NCI-H2196 treated with DMSO at 0.1 percent for 48 hours (cell line): Measurements from ENCODE around the gene ZCCHC8.
"Not testable (repeated sequence)": the region's sequence is repeated elsewhere in the genome, so short reads cannot be mapped to it uniquely, and the experiment has no call there.

Experiments used
- DNase-seq: peaks from one replicate; lab custom pipeline; 2025; ENCODE audit not compliant: unreplicated experiment; lab: John Stamatoyannopoulos, UW

ZCCHC8 gene

DNA sequence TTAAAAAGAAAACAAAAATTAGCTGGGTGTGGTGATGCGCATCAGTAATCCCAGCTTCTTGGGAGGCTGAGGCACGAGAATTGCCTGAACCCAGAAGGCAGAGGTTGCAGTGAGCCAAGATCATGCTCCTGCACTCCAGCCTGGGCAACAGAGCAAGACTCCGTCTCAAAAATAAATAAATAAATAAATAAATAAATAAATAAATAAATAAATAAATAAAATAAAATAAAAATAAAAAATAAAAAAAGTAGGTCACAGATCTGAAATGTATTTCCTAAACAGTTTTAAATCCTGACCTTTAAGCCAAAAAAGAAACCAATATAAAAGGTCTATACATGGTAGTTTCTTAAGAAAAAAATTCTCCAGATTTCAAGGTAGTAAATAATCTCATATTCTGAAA lies 12.3 kb upstream of the ZCCHC8 start:
- DNase-seq = not testable (repeated sequence)

DNA sequence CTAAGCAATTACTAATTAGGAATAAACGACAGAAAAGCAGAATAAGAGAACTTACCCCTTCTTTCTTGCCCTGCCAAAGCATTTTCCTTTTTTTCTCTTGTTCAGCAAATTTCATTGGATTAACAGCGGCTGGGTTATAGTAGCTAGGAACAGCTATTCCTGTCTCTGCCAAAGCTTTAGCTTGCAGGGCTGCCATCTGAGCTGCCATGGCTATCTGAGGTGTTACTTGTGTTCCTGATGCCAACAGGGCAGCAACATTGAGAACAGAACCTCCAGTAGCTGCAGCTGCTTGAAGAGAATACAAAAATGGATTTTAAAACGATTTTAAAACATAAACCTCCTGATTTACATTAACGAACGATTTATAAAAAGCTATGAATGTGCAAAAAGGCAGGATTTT lies 7.4 kb upstream of the ZCCHC8 start:
- DNase-seq = no peak

DNA sequence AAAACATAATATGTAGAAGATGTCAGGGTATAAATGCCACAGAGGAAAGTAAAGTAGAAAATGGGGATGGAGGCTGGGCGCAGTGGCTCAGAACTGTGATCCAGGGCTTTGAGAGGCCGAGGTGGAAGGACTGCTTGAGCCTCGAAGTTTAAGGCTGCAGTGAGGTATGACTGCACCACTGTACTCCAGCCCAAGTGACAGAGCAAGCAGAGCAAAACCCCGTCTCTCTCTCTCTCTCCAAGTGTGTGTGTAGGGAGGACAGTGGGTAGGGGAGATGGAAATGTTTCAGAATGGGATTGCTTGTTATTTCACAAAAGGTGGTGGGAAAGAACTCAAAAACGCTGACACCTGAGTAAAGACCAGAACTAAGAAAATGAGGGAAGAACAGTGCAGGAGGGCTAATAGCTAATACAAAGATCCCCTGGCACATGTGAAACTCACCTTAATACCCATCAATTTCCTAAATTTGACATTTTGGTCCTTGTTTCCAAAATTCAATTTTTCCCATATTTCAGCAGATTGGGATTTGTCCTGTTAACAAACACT lies 5.7 kb upstream of the ZCCHC8 start:
- no peak for DNase-seq

DNA sequence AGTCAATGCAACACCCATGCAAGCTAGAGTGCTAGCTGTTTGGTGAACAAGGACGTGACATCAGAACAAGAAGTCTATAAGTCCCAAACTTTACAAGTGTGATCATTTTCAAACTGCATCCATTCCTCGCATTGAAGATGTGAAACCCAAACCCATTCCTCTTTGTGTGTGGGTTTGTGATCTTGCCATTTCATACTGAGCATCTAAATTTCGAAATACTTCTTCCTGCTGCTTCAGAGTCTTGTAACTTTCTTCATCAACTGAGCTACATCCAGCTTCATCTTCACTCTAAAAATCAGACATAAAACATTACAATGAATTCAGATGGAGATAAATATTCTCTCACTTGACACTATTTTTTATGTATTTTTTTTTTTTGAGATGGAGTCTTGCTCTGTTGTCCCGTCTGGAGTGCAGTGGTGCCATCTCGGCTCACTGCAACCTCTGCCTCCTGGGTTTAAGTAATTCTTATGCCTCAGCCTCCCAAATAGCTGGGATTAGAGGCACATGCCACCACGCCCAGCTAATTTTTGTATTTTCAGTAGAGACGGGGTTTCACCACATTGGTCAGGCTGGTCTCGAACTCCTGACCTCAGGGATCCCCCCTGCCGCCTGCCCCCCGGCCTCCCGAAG lies 4.8 kb upstream of the ZCCHC8 start:
- DNase-seq = no peak

DNA sequence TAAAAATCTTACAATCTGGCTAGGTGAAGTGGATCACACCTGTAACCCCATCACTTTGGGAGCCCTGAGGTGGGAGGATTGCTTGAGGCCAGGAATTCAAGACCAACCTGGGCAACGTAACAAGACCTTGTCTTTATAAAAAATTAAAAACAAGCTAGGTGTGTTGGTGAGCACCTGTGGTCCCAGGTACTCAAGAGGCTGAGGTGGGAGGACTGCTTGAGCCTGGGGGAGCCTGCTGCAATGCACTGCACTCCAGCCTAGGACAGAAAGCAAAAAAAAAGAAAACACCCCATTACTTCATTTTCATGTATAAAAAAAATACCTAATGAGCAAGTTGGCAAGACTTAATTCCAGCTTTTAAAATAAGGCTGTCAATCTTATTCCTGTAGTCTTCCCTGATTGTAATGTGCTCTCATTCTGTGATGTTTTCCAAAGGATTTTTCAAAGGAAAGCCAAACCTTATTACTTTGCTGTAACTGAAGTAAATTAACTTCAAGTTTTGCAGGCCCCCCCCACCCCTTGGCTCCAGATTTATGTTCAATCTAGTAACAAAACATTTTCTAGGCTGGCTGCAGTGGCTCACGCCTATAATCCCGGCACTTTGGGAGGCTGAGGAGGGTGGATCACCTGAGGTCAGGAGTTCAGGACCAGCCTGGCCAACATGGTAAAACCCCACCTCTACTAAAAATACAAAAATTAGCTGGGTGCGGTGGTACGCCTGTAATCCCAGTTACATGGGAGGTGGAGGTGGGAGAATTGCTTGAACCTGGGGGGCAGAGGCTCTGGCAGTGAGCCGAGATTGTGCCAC lies 3.3 kb upstream of the ZCCHC8 start:
- no peak for DNase-seq

DNA sequence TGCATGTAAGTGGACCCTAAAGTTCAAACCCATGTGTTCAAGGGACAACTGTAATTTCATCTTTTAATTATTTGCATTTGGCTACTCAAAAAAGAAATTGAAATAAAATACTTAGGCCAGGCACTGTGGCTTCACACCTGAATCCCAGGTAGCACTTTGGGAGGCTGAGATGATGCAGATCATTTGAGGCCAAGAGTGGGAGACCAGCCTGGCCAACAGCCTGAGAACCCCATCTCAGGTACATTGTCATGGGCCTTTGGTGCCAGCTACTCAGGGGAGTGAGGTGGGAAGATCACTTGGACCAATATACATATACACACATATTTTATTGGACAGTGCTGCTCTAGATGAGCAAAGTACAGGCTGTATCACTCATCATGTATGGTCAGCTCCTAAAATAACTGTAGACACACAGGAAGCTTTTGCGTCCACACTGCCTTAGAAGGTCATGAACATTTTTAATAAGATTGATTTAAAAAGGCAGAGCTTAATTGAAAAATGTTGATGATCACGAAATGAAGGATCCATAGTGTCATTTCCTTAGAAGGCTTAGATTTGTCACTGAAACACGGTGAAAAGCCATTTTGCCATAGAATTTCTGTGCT lies 2.5 kb upstream of the ZCCHC8 start:
- DNase-seq = no peak

DNA sequence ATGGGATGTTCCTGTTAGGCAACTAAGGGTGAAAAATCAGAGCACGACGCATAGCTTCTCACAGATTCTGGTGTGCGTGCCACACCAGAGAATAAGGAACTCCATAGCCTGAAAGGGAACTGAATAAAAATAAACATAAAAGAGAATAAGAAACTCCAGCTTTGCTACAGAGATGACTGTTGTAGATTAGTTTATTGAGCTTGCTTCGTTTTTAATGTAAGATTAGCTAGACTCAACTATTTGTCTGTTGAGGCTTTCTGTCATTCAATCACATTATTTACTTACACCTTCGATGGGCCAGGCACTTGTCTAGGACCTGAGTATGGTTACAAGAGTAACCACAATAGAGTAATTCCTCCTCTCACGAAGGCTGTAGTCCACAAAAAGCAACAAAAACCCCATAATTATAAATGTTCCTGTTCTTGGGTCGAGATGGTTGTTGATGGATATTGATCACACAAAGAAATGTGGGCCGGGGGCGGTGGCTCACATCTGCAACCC lies 807 bp upstream of the ZCCHC8 start:
- no peak for DNase-seq

DNA sequence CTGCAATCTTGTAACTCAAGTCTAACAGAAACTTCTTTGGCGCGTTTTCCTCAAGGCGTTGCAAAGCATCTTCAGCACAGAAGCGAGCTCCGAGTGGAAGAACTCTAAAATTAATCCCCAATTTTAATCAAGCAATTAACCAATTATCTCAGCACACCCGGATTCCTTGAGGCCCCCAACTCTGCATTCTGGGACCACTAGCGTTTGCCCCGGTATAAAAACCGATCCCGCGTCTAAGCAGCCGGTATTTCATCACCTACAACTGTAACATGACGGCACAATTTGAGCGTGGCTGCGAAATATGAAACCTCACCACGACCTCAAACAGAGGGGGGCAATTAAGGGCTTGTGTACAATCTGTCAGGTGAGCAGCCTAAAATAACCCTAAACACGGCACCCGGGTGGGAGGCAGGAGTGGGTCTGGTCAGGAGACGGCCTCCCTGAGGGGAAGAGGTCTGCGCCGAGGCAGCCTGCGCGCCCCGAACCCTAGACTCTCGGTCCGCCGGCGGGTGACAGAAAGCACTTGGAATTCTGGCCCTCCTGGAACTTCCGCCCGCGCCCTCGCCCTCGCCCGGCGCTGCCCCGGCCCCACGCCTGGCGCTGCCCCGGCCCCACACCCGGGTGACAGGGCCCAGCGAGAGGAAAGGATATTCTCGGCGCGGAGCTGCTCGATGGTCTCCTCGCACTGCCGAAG lies 594 bp downstream of the ZCCHC8 start:
- no peak for DNase-seq

DNA sequence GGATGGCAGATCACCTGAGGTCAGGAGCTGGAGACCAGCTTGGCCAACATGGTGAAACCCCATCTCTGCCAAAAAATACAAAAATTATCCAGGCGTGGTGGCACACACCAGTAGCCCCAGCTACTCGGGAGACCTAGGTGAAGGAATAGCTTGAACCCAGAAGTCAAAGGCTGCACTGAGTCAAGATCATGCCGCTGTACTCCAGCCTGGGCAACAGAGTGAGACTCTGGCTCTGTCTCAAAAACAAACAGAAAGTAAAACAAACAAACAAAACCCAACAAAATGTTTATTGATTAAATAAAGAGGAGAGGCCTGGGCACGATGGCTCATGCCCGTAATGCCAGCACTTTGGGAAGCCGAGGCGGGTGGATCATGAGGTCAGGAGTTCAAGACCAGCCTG lies 5.5 kb downstream of the ZCCHC8 start:
- no peak for DNase-seq

DNA sequence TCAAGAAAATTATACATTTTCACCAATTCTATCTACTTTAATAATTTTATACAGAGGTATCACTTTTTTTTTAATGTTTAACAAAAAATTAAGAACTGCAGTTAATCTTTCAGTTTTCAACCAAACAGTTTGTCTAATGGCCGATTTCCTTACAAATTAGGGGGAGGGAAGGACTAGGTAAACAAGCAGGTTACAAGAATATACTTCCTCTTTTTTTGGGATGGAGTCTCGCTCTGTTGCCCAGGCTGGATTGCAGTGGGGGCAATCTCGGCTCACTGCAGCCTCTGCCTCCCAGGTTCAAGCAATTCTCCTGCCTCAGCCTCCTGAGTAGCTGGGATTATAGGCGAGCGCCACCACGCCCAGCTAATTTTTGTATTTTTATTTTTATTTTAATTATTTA lies 7.5 kb downstream of the ZCCHC8 start:
- not testable (repeated sequence) for DNase-seq

DNA sequence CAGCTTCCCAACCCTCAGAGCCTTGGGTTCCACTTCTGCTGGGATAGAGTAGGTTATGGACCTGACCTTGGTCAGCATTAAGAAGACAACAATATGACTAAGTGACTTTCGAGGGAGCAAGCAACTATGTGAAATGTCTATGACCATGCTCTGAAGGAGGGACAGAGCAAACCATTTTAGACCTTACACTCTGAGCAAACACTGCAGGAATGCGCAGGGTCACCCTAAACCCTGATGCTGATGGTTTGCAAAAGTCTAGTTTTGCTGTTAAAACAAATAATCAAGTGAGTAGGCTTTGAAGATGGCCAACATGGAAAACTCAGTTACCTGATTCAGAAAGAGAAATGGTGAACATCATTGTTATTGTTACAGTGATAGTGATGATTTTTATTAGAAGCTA lies 8.7 kb downstream of the ZCCHC8 start:
- no peak for DNase-seq

DNA sequence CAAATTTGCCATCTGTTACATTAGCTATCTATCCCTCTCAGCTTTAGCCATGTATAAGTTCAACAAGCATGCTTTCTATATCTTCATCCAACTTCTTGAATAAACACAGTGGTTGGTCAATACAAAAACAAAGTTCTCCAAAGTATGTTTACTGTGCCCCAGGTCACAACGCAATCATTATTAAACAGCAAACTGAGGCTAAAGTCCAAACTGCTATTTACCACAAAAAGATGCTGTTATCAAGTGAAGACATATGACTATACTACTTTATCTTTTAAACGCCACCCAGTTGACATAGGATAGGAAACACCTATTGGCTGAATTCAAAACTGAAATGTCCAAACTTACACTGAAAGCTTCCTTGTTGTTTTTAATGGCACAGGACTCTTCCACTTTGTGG lies 11.7 kb downstream of the ZCCHC8 start:
- DNase-seq = no peak

DNA sequence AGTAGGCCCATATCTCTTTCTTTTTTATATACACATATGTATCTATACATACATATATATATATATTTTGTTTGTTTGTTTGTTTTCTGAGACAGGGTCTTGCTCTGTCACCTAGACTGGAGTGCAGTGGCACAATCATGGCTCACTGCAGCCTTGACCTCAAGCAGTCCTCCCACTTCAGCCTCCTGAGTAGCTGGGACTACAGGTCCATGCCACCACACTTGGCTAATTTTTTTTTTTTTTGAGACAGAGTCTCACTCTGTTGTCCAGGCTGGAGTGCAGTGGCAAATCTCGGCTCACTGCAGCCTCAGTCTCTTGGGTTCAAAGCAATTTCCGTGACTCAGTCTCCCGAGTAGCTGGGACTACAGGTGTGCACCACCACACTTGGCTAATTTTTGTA lies 12.9 kb downstream of the ZCCHC8 start:
- DNase-seq = not testable (repeated sequence)

DNA sequence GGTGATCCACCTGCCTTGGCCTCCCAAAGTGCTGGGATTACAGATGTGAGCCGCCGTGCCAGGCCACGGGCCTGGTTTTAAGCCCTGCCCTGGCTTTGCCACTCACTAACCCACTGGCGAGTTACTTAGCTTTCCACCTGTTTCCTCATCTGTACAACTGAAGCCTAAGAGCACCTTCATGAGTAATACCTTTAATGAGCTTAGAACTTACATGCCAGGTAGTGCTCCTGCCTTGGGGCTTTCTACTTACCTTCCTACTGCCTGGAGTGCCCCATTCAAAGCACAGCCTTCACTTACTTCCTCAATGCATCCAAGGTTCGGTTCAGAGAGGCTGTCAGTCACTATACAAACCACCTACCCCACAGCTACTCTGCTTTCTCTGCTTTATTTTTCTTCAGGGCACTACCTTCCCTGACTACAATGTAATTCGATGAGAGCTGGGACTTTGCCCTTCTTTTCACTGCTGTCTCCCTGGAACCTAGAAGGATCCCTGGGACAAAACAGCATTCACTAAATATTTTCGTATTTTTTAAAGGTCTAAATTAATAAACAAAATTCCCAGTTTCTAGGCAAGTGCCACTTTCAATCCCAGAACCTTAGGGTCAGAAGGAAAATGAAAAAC lies 13.8 kb downstream of the ZCCHC8 start:
- no peak for DNase-seq

DNA sequence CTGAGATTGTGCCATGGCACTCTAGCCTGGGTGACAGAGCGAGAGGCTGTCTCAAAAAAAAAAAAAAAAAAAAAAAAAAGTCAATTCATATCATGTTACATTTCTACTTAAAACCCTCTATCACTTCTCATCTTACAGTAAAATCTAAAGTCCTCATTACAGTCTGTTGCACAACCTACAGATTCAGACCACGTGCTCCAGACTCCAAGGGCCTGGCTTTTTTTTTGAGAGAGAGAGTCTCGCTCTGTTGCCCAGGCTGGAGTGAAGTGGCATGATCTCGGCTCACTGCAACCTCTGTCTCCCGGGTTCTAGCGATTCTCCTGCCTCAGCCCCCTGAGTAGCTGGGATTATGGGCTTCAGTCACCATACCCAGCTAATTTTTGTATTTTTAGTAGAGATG lies 14.4 kb downstream of the ZCCHC8 start:
- DNase-seq = not testable (repeated sequence)

DNA sequence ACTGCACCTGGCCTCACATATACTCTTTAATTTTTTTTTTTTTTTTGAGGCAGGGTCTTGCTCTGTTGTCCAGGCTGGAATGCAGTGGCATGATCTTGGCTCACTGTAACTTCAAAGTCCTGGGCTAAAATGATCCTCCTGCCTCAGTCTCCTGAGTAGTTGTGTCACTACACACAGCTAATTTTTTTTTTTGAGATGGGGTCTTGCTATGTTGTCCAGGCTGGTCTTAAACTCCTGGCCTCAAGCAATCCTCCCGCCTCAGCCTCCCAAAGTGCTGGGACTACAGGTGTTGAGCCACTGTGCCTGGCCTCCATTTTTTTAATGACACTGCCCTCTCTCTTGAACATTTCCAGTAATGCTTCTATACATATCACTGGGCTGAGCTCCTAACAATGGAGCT lies 16.3 kb downstream of the ZCCHC8 start:
- DNase-seq = not testable (repeated sequence)

DNA sequence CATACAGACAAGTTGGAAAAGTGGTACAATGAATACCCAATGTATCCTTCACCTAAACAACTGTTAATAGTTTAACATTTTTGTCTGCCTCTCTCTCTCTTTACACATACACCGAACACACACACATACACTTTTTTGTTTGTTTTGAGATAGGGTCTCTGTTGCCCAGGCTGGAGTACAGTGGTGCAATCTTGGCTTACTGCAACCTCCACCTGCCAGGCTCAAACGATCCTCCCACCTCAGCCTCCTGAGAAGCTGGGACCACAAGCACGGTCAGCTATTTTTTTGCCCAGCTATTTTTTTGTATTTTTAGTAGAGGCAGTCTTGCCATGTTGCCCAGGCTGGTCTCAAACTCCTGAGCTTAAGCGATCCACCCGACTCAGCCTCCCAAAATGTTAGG lies 16.8 kb downstream of the ZCCHC8 start:
- no peak for DNase-seq

DNA sequence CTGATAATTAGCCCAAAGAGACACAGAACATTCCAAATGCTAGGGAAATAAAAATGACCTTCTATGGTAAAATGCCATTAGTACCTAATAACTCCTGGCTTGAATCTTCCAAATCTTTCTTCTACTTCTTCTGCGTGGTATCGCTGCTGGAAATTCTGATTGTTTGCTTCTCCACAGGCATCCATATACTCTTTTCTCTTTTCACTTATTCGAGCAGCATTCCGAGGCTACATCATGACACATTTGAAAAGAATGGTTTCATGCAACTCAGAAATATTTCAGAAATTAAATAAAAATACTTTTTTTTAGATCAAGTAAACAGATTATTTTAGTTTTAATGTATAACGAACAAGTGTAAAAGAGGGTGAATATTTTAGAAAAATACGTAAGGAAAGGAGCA lies 18.9 kb downstream of the ZCCHC8 start:
- DNase-seq = no peak

DNA sequence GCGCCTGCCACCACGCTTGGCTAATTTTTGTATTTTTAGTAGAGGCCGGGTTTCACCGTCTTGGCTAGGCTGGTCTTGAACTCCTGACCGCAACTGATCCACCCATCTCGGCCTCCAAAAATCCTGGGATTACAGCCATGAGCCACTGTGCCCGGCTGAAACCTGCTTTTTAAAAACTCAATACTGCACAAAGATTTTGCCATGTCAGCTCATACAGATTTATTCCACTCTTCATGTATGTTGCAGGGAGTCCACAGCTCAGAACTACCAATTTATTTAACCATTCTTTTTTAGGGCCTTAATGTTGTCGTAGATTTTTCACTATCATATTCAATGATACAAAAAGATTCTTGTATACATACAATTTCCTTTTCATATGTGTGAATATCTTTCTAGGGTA lies 20.0 kb downstream of the ZCCHC8 start:
- no peak for DNase-seq

DNA sequence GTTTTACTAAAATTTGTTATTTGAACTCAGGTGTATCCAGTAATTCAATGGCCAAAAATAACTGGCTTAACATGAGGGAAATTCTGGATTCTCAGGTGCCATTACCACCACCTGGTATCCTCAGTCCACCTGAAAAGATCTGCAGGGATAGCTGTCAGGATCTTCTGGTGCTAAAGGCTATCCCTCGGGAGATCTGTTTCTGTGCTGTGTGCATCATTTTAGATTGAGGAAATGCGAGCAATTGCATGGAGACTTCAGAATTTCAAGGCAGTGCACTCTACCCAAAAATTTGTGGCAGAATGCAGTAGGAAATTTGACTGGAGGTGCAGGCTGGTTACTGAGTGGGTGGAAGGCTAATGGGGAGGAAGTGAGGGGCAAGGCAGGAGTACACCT lies 26.4 kb downstream of the ZCCHC8 start:
- DNase-seq = no peak
